ENCODE data around the gene C2orf80. TPM values are rescaled to one million over a fixed set of nuclear protein-coding genes. Genes with fewer than 3 reads are reported as not detected.

C2orf80 gene
- total RNA-seq, 4 donors from 2014 or later, result not detected

- Histone ChIP-seq H3K27me3 (no peaks in the 10 kb centered on the region), H3K9me3 (no peaks in the 10 kb centered on the region), H3K4me3 (no peak overlapping the region), H3K36me3 (no peaks in the 10 kb centered on the region), H3K4me1 (peaks cover 0 to 8% (median 1%) of the 10 kb centered on the region in 4 donors), H3K27ac (replicated peaks in 1 of 4) (no peak overlapping the region)
- WGBS, result 48% methylated on average over 21 of the region's 21 CpGs
- intact Hi-C loops (cut with DNase I), result loop anchor here (5.0 kb wide), 1 partner anchor 77 kb away; no protein-coding TSS in a partner anchor
- TF ChIP-seq POLR2AphosphoS5 (IDR thresholded peaks at IDR 0.05), result peak in 1 of 2 donors; percentile 49
- no peak for TF ChIP-seq EP300 (IDR thresholded peaks at IDR 0.05)
- TF ChIP-seq, protein P1, sequence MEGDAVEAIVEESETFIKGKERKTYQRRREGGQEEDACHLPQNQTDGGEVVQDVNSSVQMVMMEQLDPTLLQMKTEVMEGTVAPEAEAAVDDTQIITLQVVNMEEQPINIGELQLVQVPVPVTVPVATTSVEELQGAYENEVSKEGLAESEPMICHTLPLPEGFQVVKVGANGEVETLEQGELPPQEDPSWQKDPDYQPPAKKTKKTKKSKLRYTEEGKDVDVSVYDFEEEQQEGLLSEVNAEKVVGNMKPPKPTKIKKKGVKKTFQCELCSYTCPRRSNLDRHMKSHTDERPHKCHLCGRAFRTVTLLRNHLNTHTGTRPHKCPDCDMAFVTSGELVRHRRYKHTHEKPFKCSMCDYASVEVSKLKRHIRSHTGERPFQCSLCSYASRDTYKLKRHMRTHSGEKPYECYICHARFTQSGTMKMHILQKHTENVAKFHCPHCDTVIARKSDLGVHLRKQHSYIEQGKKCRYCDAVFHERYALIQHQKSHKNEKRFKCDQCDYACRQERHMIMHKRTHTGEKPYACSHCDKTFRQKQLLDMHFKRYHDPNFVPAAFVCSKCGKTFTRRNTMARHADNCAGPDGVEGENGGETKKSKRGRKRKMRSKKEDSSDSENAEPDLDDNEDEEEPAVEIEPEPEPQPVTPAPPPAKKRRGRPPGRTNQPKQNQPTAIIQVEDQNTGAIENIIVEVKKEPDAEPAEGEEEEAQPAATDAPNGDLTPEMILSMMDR (IDR thresholded peaks at IDR 0.05), result peak; percentile 78 to 94 (median 85)
- TF ChIP-seq POLR2A (IDR thresholded peaks at IDR 0.05; ENCODE audit: low read depth), result no peak
- peak; percentile 95 for DNase-seq (ENCODE audit: extremely low spot score)
Measured at GRCh38 chr2:208175069-208175839, 14.6 kb downstream of the C2orf80 start.

- intact Hi-C loops (cut with DNase I), result no loop called here
- H3K9me3 ChIP-seq, result no peaks in the 10 kb centered on the region
- no peak overlapping the region for H3K4me3 ChIP-seq
- WGBS, result 86% methylated on average over 9 of the region's 9 CpGs
- H3K27ac ChIP-seq (replicated peaks in 1 of 4), result no peak overlapping the region
- TF ChIP-seq EP300 (IDR thresholded peaks at IDR 0.05), result no peak
- TF ChIP-seq POLR2A (IDR thresholded peaks at IDR 0.05; ENCODE audit: low read depth), result no peak
- no peak for TF ChIP-seq POLR2AphosphoS5 (IDR thresholded peaks at IDR 0.05)
- TF ChIP-seq, protein P1 (IDR thresholded peaks at IDR 0.05), result no peak
- peaks cover 0 to 8% (median 1%) of the 10 kb centered on the region in 4 donors for H3K4me1 ChIP-seq
- no peak for DNase-seq (ENCODE audit: extremely low spot score)
- H3K27me3 ChIP-seq, result peaks cover 0 to 5% (median 0%) of the 10 kb centered on the region in 4 donors
- no peaks in the 10 kb centered on the region for H3K36me3 ChIP-seq
Measured at GRCh38 chr2:208174144-208174543, 15.7 kb downstream of the C2orf80 start.

GRCh38 chr2:208172125-208172524 lies 17.7 kb downstream of the C2orf80 start:
- H3K4me1 ChIP-seq, result peaks cover 0 to 8% (median 1%) of the 10 kb centered on the region in 4 donors
- H3K27me3 ChIP-seq, result peaks cover 0 to 5% (median 0%) of the 10 kb centered on the region in 4 donors
- H3K9me3 ChIP-seq, result no peaks in the 10 kb centered on the region
- DNase-seq (ENCODE audit: extremely low spot score), result no peak
- WGBS, result 66% methylated on average over 4 of the region's 4 CpGs
- TF ChIP-seq POLR2AphosphoS5 (IDR thresholded peaks at IDR 0.05) (no peak), EP300 (IDR thresholded peaks at IDR 0.05) (no peak), POLR2A (IDR thresholded peaks at IDR 0.05; ENCODE audit: low read depth) (no peak)
- TF ChIP-seq, protein P1 (IDR thresholded peaks at IDR 0.05), result no peak
- no peak overlapping the region for H3K27ac ChIP-seq (replicated peaks in 1 of 4)
- no peak overlapping the region for H3K4me3 ChIP-seq
- no peaks in the 10 kb centered on the region for H3K36me3 ChIP-seq
- intact Hi-C loops (cut with DNase I), result no loop called here

DNA sequence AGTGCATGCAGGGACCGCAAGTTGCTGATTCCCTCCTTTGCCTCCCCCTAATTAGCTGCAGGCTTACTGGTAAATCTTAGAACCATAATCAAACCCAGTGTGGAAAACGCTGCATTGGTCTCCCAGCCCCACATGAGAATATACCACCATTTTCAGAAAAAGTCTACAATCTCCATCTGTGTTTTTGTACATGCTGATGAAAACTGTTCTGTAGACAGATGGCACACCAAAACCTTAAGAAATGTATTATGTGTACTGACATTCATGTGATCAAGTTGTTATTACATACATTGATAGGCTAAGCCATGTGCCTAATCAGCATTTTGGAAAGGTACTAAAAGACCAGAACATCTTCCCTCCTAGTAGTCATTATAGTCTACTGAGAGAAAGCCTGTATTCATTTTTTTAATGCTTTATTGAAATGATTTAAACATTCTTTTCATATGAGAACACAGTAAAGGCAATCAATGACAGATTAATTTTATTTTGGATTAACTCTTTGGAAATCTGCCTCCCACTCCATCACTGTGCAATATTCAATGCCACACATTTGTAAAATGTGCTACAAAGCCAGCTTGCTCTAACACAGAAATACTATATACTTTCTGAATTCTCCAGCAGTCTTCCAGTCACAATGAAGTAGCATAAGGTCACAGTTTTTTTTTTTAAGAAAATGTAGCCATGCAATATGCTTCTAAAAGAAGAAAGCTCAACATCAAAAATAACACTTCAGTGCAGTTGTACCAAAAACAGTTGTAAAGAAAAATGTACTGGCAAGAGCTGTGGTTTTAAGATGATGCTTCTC lies 24.7 kb downstream of the C2orf80 start:
- 87% methylated on average over 2 of the region's 2 CpGs for WGBS
- TF ChIP-seq EP300 (IDR thresholded peaks at IDR 0.05) (no peak), POLR2AphosphoS5 (IDR thresholded peaks at IDR 0.05) (no peak), POLR2A (IDR thresholded peaks at IDR 0.05; ENCODE audit: low read depth) (no peak)
- TF ChIP-seq, protein P1 (IDR thresholded peaks at IDR 0.05), result no peak
- no peak for DNase-seq (ENCODE audit: extremely low spot score)

More for the DNA sequence above, 24.7 kb downstream of the C2orf80 start:
- intact Hi-C loops (cut with DNase I), result no loop called here
- no peaks in the 10 kb centered on the region for H3K9me3 ChIP-seq
- no peak overlapping the region for H3K4me3 ChIP-seq
- H3K27ac ChIP-seq (replicated peaks in 1 of 4), result no peak overlapping the region
- H3K36me3 ChIP-seq, result no peaks in the 10 kb centered on the region
- H3K4me1 ChIP-seq, result no peaks in the 10 kb centered on the region
- peaks cover 0 to 12% (median 0%) of the 10 kb centered on the region in 4 donors for H3K27me3 ChIP-seq
